Esophagus muscularis mucosa (tissue), 4 donors: ENCODE measurements around the gene SHISA4. TPM values are rescaled to one million over a fixed set of nuclear protein-coding genes. Genes with fewer than 3 reads are reported as not detected.

ENCODE experiments used
- DNase-seq: peaks from one replicate; pipeline ENCODE4 v3.0.0-alpha.2; 2017; ENCODE audit errors: extremely low spot score
- H3K27ac ChIP-seq, 4 donors: fragments of 200-600 bp; sonication (generic); replicated peaks in 1 of 4; 1 replicate in 3 of 4; 2 replicates in 1 of 4; pipeline ENCODE4 v1.5.1; 2016 to 2019; ENCODE audit warnings: mild to moderate bottlenecking in 1 of 4
- H3K27me3 ChIP-seq, 4 donors: fragments of 200-600 bp; sonication (generic); one replicate each; pipeline versions ENCODE4 v1.5.1 to v1.6.0; 2016 to 2019
- H3K36me3 ChIP-seq, 4 donors: fragments of 200-600 bp; sonication (generic); one replicate each; pipeline ENCODE4 v1.5.1; 2016 to 2019
- H3K4me1 ChIP-seq, 4 donors: fragments of 200-600 bp; sonication (generic); one replicate each; pipeline ENCODE4 v1.5.1; 2016 to 2019
- H3K4me3 ChIP-seq, 4 donors: fragments of 200-600 bp; sonication (generic); 1 replicate in 2 of 4; 2 replicates in 2 of 4; pipeline ENCODE4 v1.5.1; 2016 to 2019; ENCODE audit warnings: mild to moderate bottlenecking in 4 of 4, moderate library complexity in 1 of 4
- H3K9me3 ChIP-seq, 4 donors: fragments of 200-600 bp; sonication (generic); 1 replicate in 3 of 4; 2 replicates in 1 of 4; pipeline ENCODE4 v1.5.1; 2016 to 2019
- EP300 ChIP-seq: sonication (generic); formaldehyde crosslinking; IDR thresholded peaks from one replicate; pipeline ENCODE4 v1.6.1; 2017; ENCODE audit warnings: antibody characterized with exemption
- POLR2A ChIP-seq: fragments of 450-650 bp; IDR thresholded peaks from one replicate; pipeline ENCODE4 v1.6.1; 2017; ENCODE audit warnings: antibody characterized with exemption, moderate library complexity, mild to moderate bottlenecking, low read depth
- POLR2AphosphoS5 ChIP-seq, 2 donors: sonication (generic); formaldehyde crosslinking; IDR thresholded peaks; one replicate each; pipeline ENCODE4 v1.6.1; 2017; ENCODE audit warnings: antibody characterized with exemption in 2 of 2
- WGBS: methylation state at CpG from one replicate; pipeline ENCODE4 v1.1.5; 2018; 5-methylcytosine and 5-hydroxymethylcytosine counted together
- intact Hi-C: fragments of 100-400 bp; cut with DNase I; formaldehyde crosslinking; loops from one replicate; pipeline ENCODE4 v1.15.1; 2023
- total RNA-seq, 4 donors: library from RNA; depleted of rRNA; stranded (reverse); fragments of >200 nt; gene quantifications; one replicate each; pipeline versions ENCODE4 v1.1.0 to v1.2.1, GENCODE V29; 2016
- TF ChIP-seq, protein P1 (sequence below), 3 experiments: fragments of 200-600 bp in 2 of 3; fragments of 450-650 bp in 1 of 3; sonication (generic) in 2 of 3; IDR thresholded peaks; one replicate each; pipeline ENCODE4 v1.5.1; 2017 to 2019; ENCODE audit warnings: antibody characterized with exemption in 3 of 3, mild to moderate bottlenecking in 2 of 3, moderate library complexity in 1 of 3

Gene SHISA4
- total RNA-seq, 4 donors from 2014 or later, result 20.3 to 31.0 (median 28.5) TPM

- Histone ChIP-seq H3K4me1 (peaks cover 48 to 56% (median 53%) of the 10 kb centered on the region in 4 donors), H3K9me3 (no peaks in the 10 kb centered on the region), H3K4me3 (no peak overlapping the region), H3K27ac (peak overlapping the region in 3 of 4 donors; percentile 24 to 63 (median 52)), H3K27me3 (no peaks in the 10 kb centered on the region), H3K36me3 (no peaks in the 10 kb centered on the region)
- 44% methylated on average over 1 of the region's 1 CpG for WGBS
- intact Hi-C loops, result no loop called here
- TF ChIP-seq POLR2AphosphoS5 (IDR thresholded peaks at IDR 0.05) (no peak), POLR2A (no peak), EP300 (no peak)
- TF ChIP-seq, protein P1, sequence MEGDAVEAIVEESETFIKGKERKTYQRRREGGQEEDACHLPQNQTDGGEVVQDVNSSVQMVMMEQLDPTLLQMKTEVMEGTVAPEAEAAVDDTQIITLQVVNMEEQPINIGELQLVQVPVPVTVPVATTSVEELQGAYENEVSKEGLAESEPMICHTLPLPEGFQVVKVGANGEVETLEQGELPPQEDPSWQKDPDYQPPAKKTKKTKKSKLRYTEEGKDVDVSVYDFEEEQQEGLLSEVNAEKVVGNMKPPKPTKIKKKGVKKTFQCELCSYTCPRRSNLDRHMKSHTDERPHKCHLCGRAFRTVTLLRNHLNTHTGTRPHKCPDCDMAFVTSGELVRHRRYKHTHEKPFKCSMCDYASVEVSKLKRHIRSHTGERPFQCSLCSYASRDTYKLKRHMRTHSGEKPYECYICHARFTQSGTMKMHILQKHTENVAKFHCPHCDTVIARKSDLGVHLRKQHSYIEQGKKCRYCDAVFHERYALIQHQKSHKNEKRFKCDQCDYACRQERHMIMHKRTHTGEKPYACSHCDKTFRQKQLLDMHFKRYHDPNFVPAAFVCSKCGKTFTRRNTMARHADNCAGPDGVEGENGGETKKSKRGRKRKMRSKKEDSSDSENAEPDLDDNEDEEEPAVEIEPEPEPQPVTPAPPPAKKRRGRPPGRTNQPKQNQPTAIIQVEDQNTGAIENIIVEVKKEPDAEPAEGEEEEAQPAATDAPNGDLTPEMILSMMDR (IDR thresholded peaks at IDR 0.05), result no peak
- no peak for DNase-seq
Measured at GRCh38 chr1:201884425-201884824, 4.3 kb upstream of the SHISA4 start.

- 90% methylated on average over 6 of the region's 6 CpGs for WGBS
- intact Hi-C loops, result no loop called here
- peaks cover 50 to 68% (median 65%) of the 10 kb centered on the region in 4 donors for H3K4me1 ChIP-seq
Measured at GRCh38 chr1:201885531-201886075, 3.1 kb upstream of the SHISA4 start.

GRCh38 chr1:201886103-201886885 is 2.4 kb upstream of the SHISA4 start:
- 83% methylated on average over 9 of the region's 9 CpGs for WGBS
- DNase-seq, result no peak
- TF ChIP-seq, protein P1 (IDR thresholded peaks at IDR 0.05), result no peak
- TF ChIP-seq EP300 (no peak), POLR2A (no peak), POLR2AphosphoS5 (IDR thresholded peaks at IDR 0.05) (no peak)
- Histone ChIP-seq H3K36me3 (peaks cover 0 to 7% (median 4%) of the 10 kb centered on the region in 4 donors), H3K27ac (peak overlapping the region in 1 of 4 donors; percentile 42), H3K9me3 (no peaks in the 10 kb centered on the region), H3K4me3 (no peak overlapping the region), H3K27me3 (no peaks in the 10 kb centered on the region), H3K4me1 (peaks cover 50 to 74% (median 71%) of the 10 kb centered on the region in 4 donors)
- intact Hi-C loops, result no loop called here

More at GRCh38 chr1:201885531-201886075, 3.1 kb upstream of the SHISA4 start:
- Histone ChIP-seq H3K36me3 (peaks cover 0 to under 1% (median 0%) of the 10 kb centered on the region in 4 donors), H3K27me3 (no peaks in the 10 kb centered on the region), H3K27ac (peak overlapping the region in 3 of 4 donors; percentile 42 to 63 (median 52)), H3K4me3 (no peak overlapping the region), H3K9me3 (no peaks in the 10 kb centered on the region)
- TF ChIP-seq EP300, result no peak
- no peak for TF ChIP-seq POLR2A
- peak in 1 of 2 donors; percentile 6 for TF ChIP-seq POLR2AphosphoS5 (IDR thresholded peaks at IDR 0.05)
- DNase-seq, result no peak

DNA sequence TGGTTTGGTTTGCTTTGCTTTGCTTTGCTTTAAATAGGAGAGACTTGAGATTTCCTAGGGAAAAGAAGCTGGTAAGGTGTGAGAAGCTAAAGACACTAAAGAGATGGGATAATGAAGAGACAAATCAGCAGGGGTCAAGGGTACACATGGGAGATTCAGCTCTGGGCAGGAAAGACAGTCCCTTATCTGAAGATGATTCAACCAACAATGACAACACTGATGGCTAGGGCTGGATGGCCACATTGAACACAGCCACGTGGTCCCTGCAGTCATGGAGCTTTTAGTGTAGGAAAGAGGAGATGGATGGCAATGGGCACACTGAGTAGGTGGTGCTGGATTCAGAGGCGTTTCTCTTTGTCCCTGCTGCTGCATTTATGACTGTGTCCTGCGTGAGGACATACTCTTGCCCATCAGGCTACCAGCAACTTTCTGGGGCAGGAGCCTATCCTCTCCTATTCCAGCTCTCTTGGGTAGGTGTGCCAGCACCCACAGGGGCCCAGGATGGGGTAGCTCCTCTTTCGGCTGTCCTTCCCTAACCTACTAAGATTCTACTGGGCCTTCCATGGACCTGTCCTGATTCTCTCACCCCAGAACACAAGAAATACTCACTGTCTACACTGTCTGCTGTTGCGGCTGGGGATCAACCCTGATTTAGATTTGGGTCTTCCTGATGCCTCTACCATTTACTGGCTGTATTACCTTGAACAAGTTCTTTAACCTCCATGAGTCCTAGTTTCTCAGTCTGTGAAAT is 1.4 kb upstream of the SHISA4 start:
- peak overlapping the region in 1 of 4 donors; percentile 76 for H3K4me3 ChIP-seq
- intact Hi-C loops, result no loop called here
- 87% methylated on average over 5 of the region's 5 CpGs for WGBS
- TF ChIP-seq, protein P1 (IDR thresholded peaks at IDR 0.05), result no peak
- H3K27me3 ChIP-seq, result no peaks in the 10 kb centered on the region
- peaks cover 0 to 14% (median 7%) of the 10 kb centered on the region in 4 donors for H3K36me3 ChIP-seq
- H3K9me3 ChIP-seq, result no peaks in the 10 kb centered on the region
- no peak for DNase-seq
- H3K4me1 ChIP-seq, result peaks cover 50 to 84% (median 81%) of the 10 kb centered on the region in 4 donors
- peak overlapping the region; percentile 5 to 91 (median 86) for H3K27ac ChIP-seq
